ENCODE data around the gene TBC1D22A.

DNA sequence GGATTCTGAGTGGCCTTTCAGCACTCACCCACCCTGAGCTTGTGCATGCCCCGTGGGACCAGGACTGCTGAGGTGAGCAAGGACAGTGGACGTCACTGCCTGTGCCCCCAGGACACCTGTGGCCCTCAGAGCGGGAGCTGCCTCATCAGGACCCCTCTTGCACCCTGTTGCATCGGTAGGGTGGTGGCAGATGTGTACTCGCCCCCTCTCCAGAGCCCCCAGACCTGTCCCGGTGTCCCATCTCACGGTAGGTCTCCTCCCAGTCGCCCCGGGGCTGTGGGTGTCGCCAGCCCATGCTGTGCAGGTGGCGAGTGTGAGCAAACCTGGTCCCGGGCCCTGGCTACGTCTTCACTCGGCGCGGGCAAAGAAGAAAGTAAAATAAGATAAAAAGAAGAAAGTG lies 374.2 kb downstream of the TBC1D22A start:
- TF ChIP-seq, protein P1, sequence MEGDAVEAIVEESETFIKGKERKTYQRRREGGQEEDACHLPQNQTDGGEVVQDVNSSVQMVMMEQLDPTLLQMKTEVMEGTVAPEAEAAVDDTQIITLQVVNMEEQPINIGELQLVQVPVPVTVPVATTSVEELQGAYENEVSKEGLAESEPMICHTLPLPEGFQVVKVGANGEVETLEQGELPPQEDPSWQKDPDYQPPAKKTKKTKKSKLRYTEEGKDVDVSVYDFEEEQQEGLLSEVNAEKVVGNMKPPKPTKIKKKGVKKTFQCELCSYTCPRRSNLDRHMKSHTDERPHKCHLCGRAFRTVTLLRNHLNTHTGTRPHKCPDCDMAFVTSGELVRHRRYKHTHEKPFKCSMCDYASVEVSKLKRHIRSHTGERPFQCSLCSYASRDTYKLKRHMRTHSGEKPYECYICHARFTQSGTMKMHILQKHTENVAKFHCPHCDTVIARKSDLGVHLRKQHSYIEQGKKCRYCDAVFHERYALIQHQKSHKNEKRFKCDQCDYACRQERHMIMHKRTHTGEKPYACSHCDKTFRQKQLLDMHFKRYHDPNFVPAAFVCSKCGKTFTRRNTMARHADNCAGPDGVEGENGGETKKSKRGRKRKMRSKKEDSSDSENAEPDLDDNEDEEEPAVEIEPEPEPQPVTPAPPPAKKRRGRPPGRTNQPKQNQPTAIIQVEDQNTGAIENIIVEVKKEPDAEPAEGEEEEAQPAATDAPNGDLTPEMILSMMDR (IDR thresholded peaks at IDR 0.05): no peak
- TF ChIP-seq POLR2A (IDR thresholded peaks at IDR 0.05): no peak

Data from Peyer's patch (tissue), 4 donors.